Subcutaneous abdominal adipose tissue (tissue), 5 donors: ENCODE measurements around the gene TXNL1.

Experiments used
- H3K27ac ChIP-seq: one replicate; pipeline ENCODE4 v1.7.0; 2013; ENCODE audit warnings: low read depth, mild to moderate bottlenecking, inconsistent platforms, low read length, moderate library complexity
- H3K27me3 ChIP-seq, 5 donors: one replicate each; pipeline ENCODE4 v1.7.0; 2013; ENCODE audit warnings: low read length in 5 of 5, inconsistent platforms in 1 of 5; ENCODE audit not compliant: control insufficient read depth in 5 of 5, insufficient read depth in 4 of 5
- H3K36me3 ChIP-seq, 5 donors: one replicate each; pipeline ENCODE4 v1.7.0; 2013; ENCODE audit warnings: low read length in 5 of 5; ENCODE audit not compliant: control insufficient read depth in 5 of 5, insufficient read depth in 5 of 5
- H3K4me1 ChIP-seq, 5 donors: one replicate each; pipeline ENCODE4 v1.7.0; 2013; ENCODE audit warnings: low read length in 5 of 5, mild to moderate bottlenecking in 3 of 5, moderate library complexity in 1 of 5; ENCODE audit not compliant: control insufficient read depth in 5 of 5, insufficient read depth in 5 of 5
- H3K4me3 ChIP-seq, 5 donors: one replicate each; pipeline ENCODE4 v1.7.0; 2013; ENCODE audit warnings: low read length in 5 of 5, low read depth in 1 of 5
- H3K9ac ChIP-seq, 5 donors: one replicate each; pipeline ENCODE4 v1.7.0; 2013; ENCODE audit warnings: low read length in 5 of 5, mild to moderate bottlenecking in 4 of 5, moderate library complexity in 3 of 5
- H3K9me3 ChIP-seq, 5 donors: one replicate each; pipeline ENCODE4 v1.7.0; 2013; ENCODE audit warnings: low read length in 5 of 5; ENCODE audit not compliant: control insufficient read depth in 5 of 5
- donor health status: healthy.
- donor health status: healthy.
- donor health status: healthy.
- donor health status: healthy.
- donor health status: healthy.

Gene TXNL1

GRCh38 chr18:56647951-56648893 is 9.8 kb upstream of the TXNL1 start:
- H3K27me3 ChIP-seq: no peaks in the 10 kb centered on the region
- H3K9me3 ChIP-seq: no peaks in the 10 kb centered on the region
- peaks cover 4 to 17% (median 15%) of the 10 kb centered on the region in 5 donors for H3K4me1 ChIP-seq
- no peak overlapping the region for H3K4me3 ChIP-seq
- H3K9ac ChIP-seq: no peak overlapping the region
- no peak overlapping the region for H3K27ac ChIP-seq
- no peaks in the 10 kb centered on the region for H3K36me3 ChIP-seq

- Histone ChIP-seq H3K27me3 (no peaks in the 10 kb centered on the region), H3K27ac (no peak overlapping the region), H3K4me1 (peaks cover 2 to 12% (median 10%) of the 10 kb centered on the region in 5 donors), H3K36me3 (no peaks in the 10 kb centered on the region), H3K4me3 (no peak overlapping the region), H3K9me3 (no peaks in the 10 kb centered on the region), H3K9ac (no peak overlapping the region)
These were observed 8.7 kb upstream of the TXNL1 start for GRCh38 chr18:56647071-56647470.

- H3K9ac ChIP-seq: no peak overlapping the region
- no peak overlapping the region for H3K4me3 ChIP-seq
These were observed 7.1 kb upstream of the TXNL1 start for GRCh38 chr18:56645415-56646016.

GRCh38 chr18:56643381-56643780 is 5.0 kb upstream of the TXNL1 start:
- Histone ChIP-seq H3K27me3 (no peaks in the 10 kb centered on the region), H3K27ac (no peak overlapping the region), H3K9ac (no peak overlapping the region), H3K36me3 (no peaks in the 10 kb centered on the region), H3K4me3 (no peak overlapping the region), H3K4me1 (peaks cover 0 to 5% (median 4%) of the 10 kb centered on the region in 5 donors), H3K9me3 (no peaks in the 10 kb centered on the region)

More at GRCh38 chr18:56645415-56646016, 7.1 kb upstream of the TXNL1 start:
- Histone ChIP-seq H3K36me3 (no peaks in the 10 kb centered on the region), H3K27ac (no peak overlapping the region), H3K4me1 (no peaks in the 10 kb centered on the region), H3K27me3 (no peaks in the 10 kb centered on the region), H3K9me3 (no peaks in the 10 kb centered on the region)

GRCh38 chr18:56641714-56642337 is 3.4 kb upstream of the TXNL1 start:
- Histone ChIP-seq H3K4me3 (no peak overlapping the region), H3K36me3 (no peaks in the 10 kb centered on the region), H3K4me1 (peaks cover 0 to 16% (median 14%) of the 10 kb centered on the region in 5 donors), H3K27ac (no peak overlapping the region), H3K27me3 (no peaks in the 10 kb centered on the region), H3K9me3 (no peaks in the 10 kb centered on the region), H3K9ac (no peak overlapping the region)

- no peak overlapping the region for H3K27ac ChIP-seq
These were observed 1.2 kb upstream of the TXNL1 start for GRCh38 chr18:56639571-56639970.

GRCh38 chr18:56639104-56639381 is 651 bp upstream of the TXNL1 start:
- peak overlapping the region; percentile 79 for H3K27ac ChIP-seq
- H3K27me3 ChIP-seq: no peaks in the 10 kb centered on the region
- peaks cover 0 to 5% (median 0%) of the 10 kb centered on the region in 5 donors for H3K36me3 ChIP-seq
- peak overlapping the region in 4 of 5 donors; percentile 58 to 69 (median 64) for H3K9ac ChIP-seq
- no peaks in the 10 kb centered on the region for H3K9me3 ChIP-seq
- peak overlapping the region; percentile 64 to 97 (median 80) for H3K4me3 ChIP-seq
- peaks cover 5 to 37% (median 34%) of the 10 kb centered on the region in 5 donors for H3K4me1 ChIP-seq

More at GRCh38 chr18:56639571-56639970, 1.2 kb upstream of the TXNL1 start:
- peaks cover 5 to 37% (median 33%) of the 10 kb centered on the region in 5 donors for H3K4me1 ChIP-seq
- peaks cover 0 to 5% (median 0%) of the 10 kb centered on the region in 5 donors for H3K36me3 ChIP-seq
- H3K4me3 ChIP-seq: peak overlapping the region in 1 of 5 donors; percentile 74
- H3K9me3 ChIP-seq: no peaks in the 10 kb centered on the region
- no peak overlapping the region for H3K9ac ChIP-seq
- H3K27me3 ChIP-seq: no peaks in the 10 kb centered on the region

GRCh38 chr18:56637711-56638231 is 621 bp downstream of the TXNL1 start:
- peak overlapping the region; percentile 98 for H3K27ac ChIP-seq
- peaks cover 5 to 37% (median 34%) of the 10 kb centered on the region in 5 donors for H3K4me1 ChIP-seq
- H3K4me3 ChIP-seq: peak overlapping the region; percentile 90 to 97 (median 93)
- H3K36me3 ChIP-seq: peaks cover 0 to 5% (median 0%) of the 10 kb centered on the region in 5 donors
- no peaks in the 10 kb centered on the region for H3K27me3 ChIP-seq
- H3K9me3 ChIP-seq: no peaks in the 10 kb centered on the region
- peak overlapping the region; percentile 92 to 99 (median 99) for H3K9ac ChIP-seq

- H3K27me3 ChIP-seq: no peaks in the 10 kb centered on the region
- H3K4me1 ChIP-seq: peaks cover 5 to 37% (median 34%) of the 10 kb centered on the region in 5 donors
- H3K9me3 ChIP-seq: no peaks in the 10 kb centered on the region
- peaks cover 0 to 6% (median 0%) of the 10 kb centered on the region in 5 donors for H3K36me3 ChIP-seq
- H3K27ac ChIP-seq: peak overlapping the region; percentile 98
- peak overlapping the region; percentile 92 to 99 (median 99) for H3K9ac ChIP-seq
- H3K4me3 ChIP-seq: peak overlapping the region; percentile 90 to 97 (median 93)
These were observed 1.2 kb downstream of the TXNL1 start for GRCh38 chr18:56637176-56637575.
